Mesodermal cell (in vitro differentiated cells): ENCODE results near the gene CCT5.

Experiments used
- H3K27ac ChIP-seq: 2 replicates; pipeline ENCODE4 v1.7.0; 2013; ENCODE audit warnings: mild to moderate bottlenecking, low read depth, low read length, moderate library complexity; ENCODE audit not compliant: severe bottlenecking
- H3K36me3 ChIP-seq: 2 replicates; pipeline ENCODE4 v1.7.1; 2013; ENCODE audit warnings: mild to moderate bottlenecking, low read length, moderate library complexity; ENCODE audit not compliant: control insufficient read depth, insufficient read depth
- H3K4me1 ChIP-seq: one replicate; pipeline ENCODE4 v1.7.1; 2013; ENCODE audit warnings: mild to moderate bottlenecking, low read length; ENCODE audit not compliant: insufficient read depth, control insufficient read depth, poor library complexity, severe bottlenecking
- H3K4me3 ChIP-seq: 2 replicates; pipeline ENCODE4 v1.7.0; 2013; ENCODE audit warnings: low read length, control low read depth, mild to moderate bottlenecking; ENCODE audit not compliant: insufficient read depth, poor library complexity, severe bottlenecking; ENCODE audit errors: extremely low read depth
- H3K9me3 ChIP-seq: 2 replicates; pipeline ENCODE4 v1.7.1; 2013; ENCODE audit warnings: mild to moderate bottlenecking, low read length, moderate library complexity; ENCODE audit not compliant: control insufficient read depth
- WGBS, 2 experiments: methylation state at CpG; one replicate each; pipeline ENCODE4 v1.1.5; 2013; ENCODE audit warnings: missing lambda C conversion rate in 2 of 2; ENCODE audit not compliant: insufficient coverage in 2 of 2; 5-methylcytosine and 5-hydroxymethylcytosine counted together

The CCT5 gene

DNA sequence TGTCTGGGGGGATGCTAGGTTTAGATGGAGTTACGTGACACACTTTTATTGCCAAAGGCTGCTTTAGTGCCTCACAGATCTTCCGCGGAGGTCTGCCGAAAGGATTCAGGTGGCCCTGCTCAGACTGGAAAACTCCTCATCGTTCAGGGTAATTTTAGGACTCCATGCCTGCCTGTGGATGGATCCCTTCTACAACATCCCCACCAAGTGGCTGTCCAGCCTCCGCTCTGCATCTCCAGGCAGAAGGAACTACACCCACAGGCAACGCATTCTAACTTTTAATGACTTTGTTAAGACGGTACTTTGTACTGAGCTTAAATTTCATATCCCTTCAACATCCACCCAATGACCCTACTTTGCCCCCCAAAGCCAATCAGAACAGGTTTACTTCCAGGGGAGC, 29.8 kb upstream of the CCT5 start:
- WGBS, 2 experiments: 88 to 90% methylated on average over 5 to 7 of the region's 8 CpGs
- Histone ChIP-seq H3K4me1 (no peaks in the 10 kb centered on the region), H3K4me3 (no peak overlapping the region), H3K27ac (no peak overlapping the region), H3K36me3 (peaks cover 4% of the 10 kb centered on the region), H3K9me3 (no peaks in the 10 kb centered on the region)

DNA sequence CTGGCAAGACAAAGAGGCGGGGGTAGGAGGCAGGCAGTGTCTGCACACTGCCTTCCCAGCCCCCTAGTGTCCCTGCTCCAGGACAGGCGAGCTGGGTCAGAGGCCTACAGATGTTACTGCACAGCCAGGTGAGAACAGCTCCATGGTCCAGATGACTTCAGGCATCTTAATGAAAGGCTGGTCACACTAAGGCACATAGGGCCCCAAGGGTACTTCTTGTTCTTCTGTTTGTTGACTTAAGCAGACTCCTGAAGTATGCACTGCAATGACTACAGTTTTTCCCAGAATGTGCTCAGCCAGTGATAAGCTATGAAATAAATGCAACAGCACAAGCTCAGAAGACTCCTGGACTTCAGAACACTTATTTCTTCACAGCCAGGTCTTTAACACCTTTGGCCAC, 27.8 kb upstream of the CCT5 start:
- WGBS, 2 experiments: 100% methylated on average over 2 of the region's 2 CpGs
- no peaks in the 10 kb centered on the region for H3K9me3 ChIP-seq
- peaks cover 4% of the 10 kb centered on the region for H3K36me3 ChIP-seq
- H3K4me1 ChIP-seq: no peaks in the 10 kb centered on the region
- no peak overlapping the region for H3K4me3 ChIP-seq
- no peak overlapping the region for H3K27ac ChIP-seq

DNA sequence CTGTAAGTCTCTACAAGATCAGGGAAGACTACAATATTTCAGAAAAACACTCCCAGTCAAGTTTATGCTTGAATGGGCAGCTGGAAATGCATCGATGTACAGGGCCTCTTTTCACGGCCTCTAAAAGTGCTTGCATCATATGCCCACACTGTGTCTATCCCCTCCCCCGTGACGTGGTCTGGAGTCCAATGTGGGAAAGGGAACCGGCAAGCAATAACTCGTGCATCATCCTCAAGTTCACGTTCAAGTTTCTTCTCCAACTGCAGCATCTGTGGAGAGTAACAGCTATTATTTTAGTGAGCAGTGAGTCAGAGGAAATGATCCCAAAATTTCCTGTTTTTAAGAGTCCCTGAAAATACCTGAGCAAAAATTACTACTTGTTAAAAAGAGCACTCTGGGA, 22.7 kb upstream of the CCT5 start:
- no peaks in the 10 kb centered on the region for H3K4me1 ChIP-seq
- WGBS, 2 experiments: 95 to 98% methylated on average over 6 to 7 of the region's 7 CpGs
- no peak overlapping the region for H3K27ac ChIP-seq

DNA sequence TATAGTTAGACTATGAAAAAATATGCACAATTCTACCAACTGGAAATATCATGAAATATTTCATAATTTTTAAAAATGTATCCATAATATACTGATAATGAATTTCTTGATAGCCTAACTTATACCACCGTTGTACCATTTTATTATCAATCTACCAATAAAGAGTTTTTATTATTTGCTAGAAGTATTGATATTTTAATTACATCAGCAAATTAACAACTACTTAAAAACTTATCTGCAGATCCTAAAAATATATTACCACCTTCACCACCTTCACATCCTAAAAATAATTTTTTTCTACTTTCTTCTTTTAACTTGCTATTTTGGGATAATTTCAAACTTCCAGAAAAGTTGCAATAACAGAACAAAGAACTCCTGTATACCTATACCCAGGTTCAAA, 21.8 kb upstream of the CCT5 start:
- H3K9me3 ChIP-seq: no peaks in the 10 kb centered on the region
- H3K36me3 ChIP-seq: no peaks in the 10 kb centered on the region
- no peak overlapping the region for H3K27ac ChIP-seq
- WGBS, 2 experiments: no CpG with 5 or more reads among the region's 1 CpG
- H3K4me1 ChIP-seq: no peaks in the 10 kb centered on the region
- H3K4me3 ChIP-seq: no peak overlapping the region

More for the DNA sequence above, 22.7 kb upstream of the CCT5 start:
- Histone ChIP-seq H3K9me3 (no peaks in the 10 kb centered on the region), H3K36me3 (no peaks in the 10 kb centered on the region), H3K4me3 (no peak overlapping the region)

DNA sequence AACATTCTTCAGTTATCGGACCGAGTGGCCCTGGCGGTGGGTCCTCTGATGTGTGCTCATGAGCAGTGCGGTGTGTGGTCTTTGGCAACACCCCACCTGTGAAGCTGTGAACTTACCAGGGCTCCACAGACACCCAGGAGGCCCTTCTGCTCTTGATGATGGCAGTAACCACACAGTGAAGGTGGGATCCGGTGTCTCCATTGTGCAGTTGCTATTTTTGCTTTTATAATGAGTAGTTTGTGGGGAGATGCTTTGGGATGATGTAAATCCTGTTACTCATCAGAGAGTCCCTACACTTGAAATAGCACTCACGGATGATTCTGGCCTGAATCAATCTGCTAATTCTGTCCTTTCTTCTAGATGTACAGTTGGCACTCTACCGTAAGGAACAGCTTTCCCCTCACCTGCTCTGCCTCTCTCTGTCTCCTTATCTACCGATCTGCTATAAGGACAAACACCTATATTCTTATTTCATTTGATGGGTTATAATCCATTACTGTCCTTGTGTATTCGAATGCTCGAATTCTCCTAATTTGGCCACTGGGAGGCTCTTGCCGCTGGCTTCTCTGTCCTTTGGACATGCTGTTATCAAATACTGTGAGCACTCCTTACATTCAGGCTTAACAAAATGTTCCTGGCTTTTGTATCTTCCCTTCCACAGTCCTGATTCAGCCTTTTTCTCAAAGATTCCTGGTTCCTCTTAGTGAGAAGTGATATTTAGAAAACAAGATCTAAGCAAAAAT, 20.6 kb upstream of the CCT5 start:
- Histone ChIP-seq H3K4me3 (no peak overlapping the region), H3K9me3 (no peaks in the 10 kb centered on the region), H3K4me1 (no peaks in the 10 kb centered on the region), H3K36me3 (peaks cover 1% of the 10 kb centered on the region), H3K27ac (no peak overlapping the region)
- 91 to 94% methylated on average over 9 to 10 of the region's 11 CpGs for WGBS, 2 experiments

DNA sequence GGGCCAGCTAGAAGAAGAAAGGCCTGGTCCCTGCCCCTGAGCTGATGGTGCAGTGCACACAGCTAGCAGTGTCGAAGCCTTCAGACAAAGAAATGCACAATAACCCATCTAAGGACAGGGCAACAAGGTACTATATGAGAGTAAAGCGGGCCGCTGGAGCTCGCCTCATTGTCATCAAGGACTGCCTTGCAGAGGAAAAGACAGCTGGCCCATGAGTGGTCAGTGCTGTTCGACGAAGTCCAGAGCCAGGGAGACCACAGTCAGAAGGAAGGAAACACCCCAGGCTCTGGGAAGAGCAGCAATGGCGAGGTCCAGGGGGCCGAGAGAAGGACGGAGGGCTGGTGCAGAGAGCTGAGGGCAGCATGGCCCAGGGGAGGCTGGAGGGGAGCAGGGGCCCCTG, 17.7 kb upstream of the CCT5 start:
- WGBS, 2 experiments: 93 to 100% methylated on average over 7 to 9 of the region's 9 CpGs

DNA sequence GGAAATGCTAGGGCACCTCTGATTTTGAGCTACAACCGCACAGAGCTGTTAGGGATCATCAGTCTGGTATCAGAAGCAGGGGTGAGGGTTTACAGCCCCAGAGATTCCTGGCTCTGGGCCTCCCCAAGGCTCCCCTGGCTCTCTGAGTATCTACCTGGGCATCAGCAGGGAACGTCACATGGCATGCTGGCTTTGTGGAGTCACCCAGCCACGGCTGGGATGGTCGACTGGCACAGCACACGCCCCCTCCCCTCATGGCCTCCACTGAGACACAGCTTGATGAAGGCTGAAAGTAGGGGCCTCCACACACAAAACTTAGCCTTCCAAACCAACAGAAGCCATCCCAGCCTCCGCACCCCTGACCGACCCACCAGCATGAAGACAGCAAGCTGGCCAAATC, 17.1 kb upstream of the CCT5 start:
- Histone ChIP-seq H3K27ac (no peak overlapping the region), H3K4me1 (no peaks in the 10 kb centered on the region), H3K9me3 (no peaks in the 10 kb centered on the region), H3K36me3 (peaks cover 15% of the 10 kb centered on the region), H3K4me3 (no peak overlapping the region)
- WGBS, 2 experiments: 87 to 90% methylated on average over 6 to 7 of the region's 7 CpGs

More for the DNA sequence above, 17.7 kb upstream of the CCT5 start:
- H3K4me3 ChIP-seq: no peak overlapping the region
- H3K4me1 ChIP-seq: no peaks in the 10 kb centered on the region
- H3K36me3 ChIP-seq: peaks cover 15% of the 10 kb centered on the region
- no peak overlapping the region for H3K27ac ChIP-seq
- H3K9me3 ChIP-seq: no peaks in the 10 kb centered on the region

DNA sequence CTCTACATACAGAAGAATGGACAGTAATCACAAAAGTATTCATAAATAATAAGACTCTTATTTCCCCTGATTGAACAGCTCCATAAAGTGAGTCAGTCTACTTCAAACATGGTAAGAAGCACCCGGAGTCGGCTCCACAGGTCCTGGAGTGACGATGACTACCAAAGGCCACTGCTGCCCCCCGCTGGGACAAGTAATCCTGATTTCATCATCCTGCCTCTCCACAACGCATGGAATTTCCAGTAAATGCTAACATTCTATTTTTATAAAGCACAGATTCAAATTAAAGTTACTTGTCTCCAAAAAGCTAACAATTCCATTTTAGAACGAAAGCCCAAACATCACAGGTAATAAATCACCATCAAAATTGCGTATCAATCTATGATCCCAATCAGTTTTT, 16.6 kb upstream of the CCT5 start:
- 71 to 81% methylated on average over 6 to 7 of the region's 7 CpGs for WGBS, 2 experiments

DNA sequence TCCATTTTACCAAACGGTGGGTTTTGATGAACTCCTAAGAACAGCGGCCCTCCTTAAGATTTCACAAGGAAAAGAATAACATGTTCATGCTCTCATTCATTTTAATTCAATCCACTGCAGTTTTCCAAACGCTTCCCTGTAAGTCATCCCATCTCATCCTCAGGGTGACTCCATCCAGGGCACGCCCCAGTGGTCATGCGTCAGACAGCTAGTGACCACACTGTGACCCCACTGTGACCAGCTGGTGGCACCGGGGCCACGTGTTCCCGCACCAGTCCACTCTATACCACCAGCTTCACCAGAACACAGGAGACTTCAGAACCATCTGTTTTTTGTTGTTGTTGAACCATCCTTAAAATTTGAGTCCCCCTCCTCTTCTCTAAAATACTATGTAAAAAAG, 14.7 kb upstream of the CCT5 start:
- H3K36me3 ChIP-seq: peaks cover 15% of the 10 kb centered on the region
- no peaks in the 10 kb centered on the region for H3K4me1 ChIP-seq
- 90 to 91% methylated on average over 8 of the region's 8 CpGs for WGBS, 2 experiments
- no peak overlapping the region for H3K27ac ChIP-seq
- no peak overlapping the region for H3K4me3 ChIP-seq
- H3K9me3 ChIP-seq: no peaks in the 10 kb centered on the region

More for the DNA sequence above, 16.6 kb upstream of the CCT5 start:
- H3K27ac ChIP-seq: no peak overlapping the region
- peaks cover 15% of the 10 kb centered on the region for H3K36me3 ChIP-seq
- H3K4me3 ChIP-seq: no peak overlapping the region
- no peaks in the 10 kb centered on the region for H3K9me3 ChIP-seq
- H3K4me1 ChIP-seq: no peaks in the 10 kb centered on the region

DNA sequence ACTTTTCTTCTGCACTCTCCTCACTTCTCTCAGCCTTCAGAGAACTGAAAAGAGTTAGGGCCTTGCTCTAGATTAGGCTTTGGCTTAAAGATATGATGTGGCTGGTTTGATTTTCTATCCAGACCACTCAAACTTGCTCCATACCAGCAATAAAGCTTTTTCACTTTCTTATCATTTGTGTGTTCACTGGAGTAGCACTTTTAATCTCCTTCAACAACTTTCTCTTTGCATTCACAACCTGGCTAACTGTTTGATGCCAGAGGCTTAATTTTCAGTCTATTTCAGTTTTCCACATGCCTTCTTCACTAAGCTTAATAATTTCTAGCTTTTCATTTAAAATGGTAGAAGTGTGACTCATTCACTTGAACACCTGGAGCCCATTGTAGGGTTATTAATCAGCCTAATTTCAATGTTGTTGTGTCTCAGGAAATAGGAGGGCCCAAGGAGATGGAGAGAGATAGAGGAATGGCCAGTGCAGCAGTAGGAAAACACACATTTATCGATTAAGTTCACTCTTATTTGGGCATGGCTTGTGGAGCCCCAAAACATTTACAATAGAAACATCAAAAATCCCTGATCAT, 6.3 kb upstream of the CCT5 start:
- no peak overlapping the region for H3K4me3 ChIP-seq
- H3K36me3 ChIP-seq: no peaks in the 10 kb centered on the region
- no peaks in the 10 kb centered on the region for H3K9me3 ChIP-seq
- no peaks in the 10 kb centered on the region for H3K4me1 ChIP-seq
- no CpG with 5 or more reads among the region's 1 CpG for WGBS, 2 experiments
- H3K27ac ChIP-seq: no peak overlapping the region

DNA sequence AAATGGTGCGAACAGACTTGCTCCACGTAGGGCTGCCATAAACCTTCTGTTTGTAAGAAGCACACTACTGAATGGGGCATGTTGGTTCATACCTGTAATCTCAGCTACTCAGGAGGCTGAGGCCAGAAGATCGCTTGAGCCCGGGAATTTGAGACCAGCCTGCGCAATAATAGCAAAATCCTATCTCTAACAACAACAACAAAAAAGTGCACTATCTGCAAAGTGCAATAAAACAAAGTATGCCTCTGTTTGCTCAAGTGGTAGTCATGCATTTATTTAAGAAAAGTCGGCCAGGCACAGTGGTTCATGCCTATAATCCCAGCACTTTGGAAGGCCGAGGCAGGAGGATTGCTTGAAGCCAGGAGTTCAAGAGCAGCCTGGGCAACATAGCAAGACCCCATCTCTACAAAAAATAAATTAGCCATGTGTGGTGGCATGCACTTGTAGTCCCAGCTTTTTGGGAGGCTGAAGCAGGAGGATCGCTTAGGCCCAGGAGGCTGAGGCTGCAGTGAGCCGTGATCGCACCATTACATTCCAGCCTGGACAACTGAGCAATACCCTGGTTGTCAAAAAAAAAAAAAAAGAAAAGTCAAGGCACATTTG, 5.6 kb upstream of the CCT5 start:
- Histone ChIP-seq H3K27ac (no peak overlapping the region), H3K36me3 (no peaks in the 10 kb centered on the region), H3K4me3 (no peak overlapping the region), H3K9me3 (no peaks in the 10 kb centered on the region), H3K4me1 (no peaks in the 10 kb centered on the region)
- 92 to 98% methylated on average over 4 to 7 of the region's 10 CpGs for WGBS, 2 experiments
